Stimulated activated CD4-positive, alpha-beta T cell treated with anti-CD3 and anti-CD28 coated beads, Interleukin-15, amount 100 ng/mL, for 1 hour (primary cell): ENCODE measurements around the gene ZNF512B.
"Not testable (repeated sequence)": the region's sequence is repeated elsewhere in the genome, so short reads cannot be mapped to it uniquely, and the experiment has no call there.

Source experiments
- DNase-seq, 2 donors: peaks; one replicate each; pipeline ENCODE4 v3.0.0-alpha.2; 2020; ENCODE audit warnings: low read depth in 1 of 2, low spot score in 1 of 2

The ZNF512B gene

DNA sequence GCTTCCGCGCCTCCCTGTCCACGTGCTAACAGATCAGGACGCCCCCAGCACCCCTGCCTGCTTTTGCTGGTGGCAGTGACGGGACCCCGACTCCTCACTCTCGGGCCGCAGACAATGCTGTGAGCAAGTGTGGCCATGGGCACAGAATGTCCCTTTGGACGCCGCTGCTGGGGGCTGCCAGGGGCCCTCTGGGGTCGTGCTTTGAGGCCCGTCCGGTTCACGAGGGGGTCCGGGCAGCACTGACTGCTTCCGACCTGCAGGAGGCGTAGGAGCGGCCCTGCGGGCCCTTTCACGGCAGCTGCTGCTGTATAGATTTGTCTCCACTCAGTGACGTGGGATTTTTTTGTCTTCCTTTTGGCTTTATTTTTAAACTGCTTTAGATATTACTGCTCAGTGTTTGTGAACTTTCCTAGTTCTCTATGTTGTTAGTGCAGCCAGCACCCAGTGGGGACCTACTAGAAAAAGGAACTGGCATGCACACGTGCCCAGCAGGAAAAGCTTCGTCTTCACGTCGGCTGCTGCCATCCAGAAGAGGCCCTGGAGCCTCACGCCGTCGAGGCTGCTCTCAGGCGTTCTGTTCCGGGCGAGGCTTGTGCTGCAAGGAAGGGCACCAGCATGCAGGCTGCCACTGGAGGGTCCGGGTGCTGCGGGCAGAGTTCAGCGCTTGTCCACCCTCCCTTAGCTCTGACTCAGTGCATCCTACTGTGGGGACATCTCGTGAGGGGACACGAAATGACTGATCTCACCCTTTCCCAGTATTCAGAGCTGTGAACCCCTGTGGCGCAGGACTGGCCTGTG, 35.3 kb downstream of the ZNF512B start:
- no peak for DNase-seq

DNA sequence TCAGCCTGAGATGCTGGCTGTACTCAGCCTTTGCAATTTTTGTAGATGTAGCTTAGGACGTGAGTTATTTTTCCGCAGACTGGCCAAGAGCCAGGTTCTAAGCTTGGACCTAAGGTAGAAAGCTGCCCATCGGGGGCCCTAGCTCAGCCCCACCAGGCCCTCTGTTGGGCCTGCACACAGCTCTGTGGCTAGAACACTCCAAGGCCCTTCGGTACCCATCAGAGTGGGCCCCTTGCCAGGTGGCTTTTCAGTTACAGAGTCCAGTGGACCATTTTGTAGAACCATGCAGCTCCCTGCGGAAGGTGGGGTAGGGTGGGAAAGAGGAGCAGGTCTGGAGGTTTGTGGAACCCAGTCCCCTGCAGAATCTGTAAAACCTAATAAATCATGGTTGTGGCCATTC, 36.1 kb downstream of the ZNF512B start:
- DNase-seq, result no peak

DNA sequence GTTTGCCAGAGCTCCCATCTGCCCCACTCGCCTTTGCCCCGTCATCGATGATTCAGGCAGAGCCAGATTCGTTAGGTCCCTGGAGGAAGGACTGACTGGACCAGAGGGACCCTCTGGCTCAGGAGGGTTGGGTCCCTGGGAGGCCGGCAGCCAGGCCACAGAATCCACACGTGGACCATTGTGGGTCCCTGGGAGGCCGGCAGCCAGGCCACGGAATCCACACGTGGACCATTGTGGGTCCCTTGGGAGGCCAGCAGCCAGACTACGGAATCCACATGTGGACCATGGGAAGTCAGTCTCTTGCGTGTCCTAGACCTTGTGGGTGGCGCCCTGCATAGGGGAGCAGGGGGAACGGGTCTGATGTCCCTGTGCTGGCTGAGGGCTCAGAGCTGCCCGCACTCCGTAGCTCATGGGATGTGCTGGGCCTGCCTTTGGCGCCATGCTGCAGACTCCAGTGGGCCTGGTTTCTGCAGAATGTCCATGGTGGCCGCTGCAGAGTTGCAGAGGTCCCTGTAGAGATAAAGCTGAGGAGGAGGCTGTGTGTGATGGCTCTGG, 37.0 kb downstream of the ZNF512B start:
- DNase-seq, result no peak

DNA sequence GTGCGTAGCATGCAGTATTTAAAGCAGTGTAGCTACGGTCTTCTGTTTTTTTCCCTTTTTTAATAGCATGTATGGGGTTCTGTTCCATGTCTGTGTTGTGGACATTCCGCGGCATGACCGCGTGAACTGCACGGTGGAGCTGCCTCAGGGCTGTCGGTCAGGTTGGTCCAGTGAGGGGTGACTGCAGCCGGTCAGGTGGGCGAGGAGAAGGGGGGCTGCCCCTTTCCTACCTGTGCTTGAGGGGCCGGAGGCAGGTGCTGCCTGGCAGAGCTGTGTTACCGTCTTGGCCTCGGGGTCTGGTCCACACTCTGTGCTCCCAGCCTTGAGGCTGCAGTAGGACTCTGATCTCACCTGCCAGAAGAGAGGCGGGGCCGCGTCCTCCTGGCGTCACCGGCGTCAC, 38.0 kb downstream of the ZNF512B start:
- no peak for DNase-seq

DNA sequence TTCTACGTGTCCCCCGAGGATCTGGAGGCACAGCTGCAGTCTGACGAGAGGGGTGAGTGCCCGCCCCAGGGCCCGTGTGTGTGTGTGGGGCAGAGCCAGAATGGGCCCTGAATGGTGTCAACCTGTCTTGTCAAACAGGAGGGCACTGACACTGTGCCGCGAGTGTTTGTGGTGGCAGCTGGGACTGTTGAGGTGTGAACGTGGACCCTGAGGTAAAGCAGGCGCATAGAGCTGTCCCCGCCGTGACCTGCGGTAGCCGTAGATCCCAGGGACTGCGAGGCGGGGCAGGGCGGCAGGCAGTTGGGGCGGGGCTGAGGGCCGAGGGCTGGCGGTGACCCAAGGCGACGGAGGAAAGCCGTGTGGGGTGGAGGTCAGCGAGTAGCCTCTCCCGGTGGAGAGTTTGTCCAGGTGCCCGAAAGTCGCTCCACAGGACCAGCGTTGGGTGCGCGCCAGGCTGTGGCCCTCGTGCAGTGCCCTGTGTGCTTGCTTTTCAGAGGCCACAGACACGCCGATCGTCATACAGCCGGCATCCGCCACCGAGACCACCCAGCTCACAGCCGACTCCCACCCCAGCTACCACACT, 38.7 kb downstream of the ZNF512B start:
- no peak for DNase-seq

DNA sequence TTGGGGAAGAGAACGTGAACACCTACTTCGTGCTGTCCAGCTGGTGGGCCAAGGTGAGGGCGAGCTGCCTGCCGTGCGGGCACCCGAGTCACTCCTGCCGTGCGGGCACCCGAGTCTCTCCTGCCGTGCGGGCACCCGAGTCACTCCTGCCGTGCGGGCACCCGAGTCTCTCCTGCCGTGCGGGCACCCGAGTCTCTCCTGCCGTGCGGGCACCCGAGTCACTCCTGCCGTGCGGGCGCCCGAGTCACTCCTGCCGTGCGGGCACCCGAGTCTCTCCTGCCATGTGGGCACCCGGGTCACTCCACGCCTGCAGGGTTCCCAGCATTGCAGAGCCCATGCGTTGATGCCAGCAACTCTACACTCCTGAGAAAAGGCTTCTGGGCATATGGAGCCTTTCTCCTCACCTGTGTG, 40.3 kb downstream of the ZNF512B start:
- not testable (repeated sequence) for DNase-seq

DNA sequence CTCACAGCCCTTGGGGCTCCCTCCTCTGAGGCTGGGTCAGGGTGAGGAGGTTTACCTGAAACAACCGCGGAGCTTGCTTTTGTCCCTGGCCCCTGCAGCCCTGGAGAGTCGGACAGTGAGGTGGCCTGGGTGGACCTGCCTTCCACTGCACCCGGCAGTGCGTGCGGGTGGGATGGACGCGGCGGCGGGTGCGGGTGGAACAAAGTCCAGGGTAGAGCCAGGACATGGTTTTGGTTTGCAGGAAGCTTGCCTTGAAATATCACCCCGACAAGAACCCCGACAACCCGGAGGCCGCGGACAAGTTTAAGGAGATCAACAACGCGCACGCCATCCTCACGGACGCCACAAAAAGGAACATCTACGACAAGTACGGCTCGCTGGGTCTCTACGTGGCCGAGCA, 40.7 kb downstream of the ZNF512B start:
- no peak for DNase-seq

DNA sequence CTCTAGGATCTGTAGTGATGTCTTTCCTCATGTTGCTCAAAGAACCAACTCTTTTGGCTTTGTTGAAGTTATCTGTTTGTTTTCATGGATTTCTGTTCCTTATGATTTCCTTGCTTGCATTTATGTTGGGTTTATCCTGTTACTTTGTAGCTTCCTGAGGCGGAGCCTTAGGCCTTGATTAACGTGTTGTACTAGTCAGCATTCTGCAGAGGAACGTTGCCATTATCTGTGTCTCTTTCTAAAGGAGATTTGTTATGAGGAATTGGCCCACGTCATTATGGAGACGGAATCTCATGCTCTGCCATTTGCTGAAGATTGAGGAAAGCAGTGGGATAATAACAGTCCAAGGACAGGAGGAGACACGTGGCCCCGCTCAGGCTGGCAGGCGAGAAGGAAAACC, 43.4 kb downstream of the ZNF512B start:
- no peak for DNase-seq

DNA sequence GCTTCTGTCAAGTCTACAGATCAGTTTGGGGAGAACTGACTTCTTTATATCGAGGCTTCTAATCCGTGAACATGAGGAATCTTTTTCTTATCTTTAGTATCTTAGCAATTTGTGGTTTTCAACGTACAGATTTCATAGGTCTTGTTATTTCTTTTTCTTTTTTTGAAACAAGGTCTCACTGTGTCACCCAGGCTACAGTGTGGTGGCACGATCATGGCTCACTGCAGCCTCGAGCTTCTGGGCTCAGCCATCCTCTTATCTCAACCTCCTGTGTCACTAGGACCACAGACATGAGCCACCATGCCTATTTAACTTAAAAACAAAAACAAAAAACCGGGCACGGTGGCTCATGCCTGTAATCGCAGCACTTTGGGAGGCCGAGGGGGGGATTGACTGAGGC, 45.5 kb downstream of the ZNF512B start:
- no peak for DNase-seq

DNA sequence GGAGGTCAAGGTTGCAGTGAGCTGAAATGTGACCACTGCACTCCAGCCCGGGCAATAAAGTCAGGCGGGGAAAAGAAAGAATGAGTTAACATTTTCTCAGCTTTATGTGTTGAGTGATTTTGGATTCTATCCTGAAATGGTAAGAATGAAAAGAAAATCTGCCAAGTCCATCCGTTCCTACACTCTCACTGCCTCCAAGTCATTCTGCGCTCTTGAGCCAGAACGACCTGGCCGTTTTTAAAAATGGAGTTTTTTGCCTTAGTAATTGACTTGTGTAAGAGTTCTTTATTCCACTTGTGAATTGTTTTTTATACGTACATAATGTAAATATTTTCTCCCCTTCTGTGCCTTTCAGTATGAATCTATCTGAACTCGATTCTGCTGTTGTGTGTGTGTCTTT, 46.1 kb downstream of the ZNF512B start:
- DNase-seq, result no peak

DNA sequence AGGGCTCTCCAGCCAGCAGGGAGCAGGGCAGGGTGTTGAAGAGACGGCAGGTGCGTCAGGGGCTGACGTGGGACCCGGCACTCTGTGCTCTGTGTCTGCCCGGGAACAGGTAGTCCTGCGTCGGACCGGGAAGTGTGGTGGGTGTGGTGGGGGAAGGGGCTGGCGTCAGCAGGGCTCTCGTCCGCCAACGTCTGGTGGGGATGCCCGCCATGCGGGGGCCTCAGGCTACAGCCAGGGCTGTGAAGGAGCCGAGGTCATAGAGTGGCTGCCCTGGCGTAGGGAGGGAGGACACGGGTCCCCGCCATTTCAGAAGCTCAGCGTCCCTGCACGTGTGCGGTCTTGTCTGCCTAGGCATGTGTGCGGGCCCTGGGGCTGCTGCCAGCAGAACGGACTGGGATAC, 49.5 kb downstream of the ZNF512B start:
- DNase-seq, result no peak

DNA sequence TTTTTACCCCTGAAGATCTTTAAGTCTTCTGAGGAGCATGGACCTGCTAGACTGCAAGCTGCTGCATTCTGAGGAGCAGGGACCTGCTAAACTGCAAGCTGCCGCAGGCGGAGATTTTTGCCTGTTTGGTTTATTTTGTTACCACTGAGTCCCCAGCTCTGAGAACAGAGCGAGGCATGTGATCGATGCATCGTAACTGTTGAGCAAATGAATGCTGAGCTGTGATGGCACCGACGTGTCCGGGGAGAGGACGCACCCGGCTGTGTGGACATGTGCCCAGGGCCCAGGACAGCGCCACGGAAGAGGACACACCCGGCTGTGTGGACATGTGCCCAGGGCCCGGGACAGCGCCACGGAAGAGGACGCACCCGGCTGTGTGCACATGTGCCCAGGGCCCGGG, 50.6 kb downstream of the ZNF512B start:
- DNase-seq, result no peak

DNA sequence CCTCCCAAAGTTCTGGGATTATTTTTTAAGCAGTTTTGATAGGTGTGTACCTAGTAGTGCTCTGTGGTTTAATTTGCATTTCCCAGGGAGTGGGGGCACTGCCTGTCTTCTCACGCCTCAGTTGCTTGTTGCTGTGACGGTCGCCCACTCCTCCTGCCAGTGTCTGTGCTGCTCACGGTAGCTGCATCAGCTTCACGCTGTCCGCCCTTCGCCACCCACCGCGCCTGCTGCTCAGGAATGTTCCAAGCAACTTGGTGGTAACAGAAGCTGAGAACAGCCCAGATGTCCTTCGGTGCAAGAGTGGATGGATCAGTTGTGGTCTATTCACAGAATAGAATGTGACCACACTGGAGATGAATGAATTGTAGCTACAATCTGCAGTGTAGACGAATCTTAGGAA, 51.9 kb downstream of the ZNF512B start:
- no peak for DNase-seq

DNA sequence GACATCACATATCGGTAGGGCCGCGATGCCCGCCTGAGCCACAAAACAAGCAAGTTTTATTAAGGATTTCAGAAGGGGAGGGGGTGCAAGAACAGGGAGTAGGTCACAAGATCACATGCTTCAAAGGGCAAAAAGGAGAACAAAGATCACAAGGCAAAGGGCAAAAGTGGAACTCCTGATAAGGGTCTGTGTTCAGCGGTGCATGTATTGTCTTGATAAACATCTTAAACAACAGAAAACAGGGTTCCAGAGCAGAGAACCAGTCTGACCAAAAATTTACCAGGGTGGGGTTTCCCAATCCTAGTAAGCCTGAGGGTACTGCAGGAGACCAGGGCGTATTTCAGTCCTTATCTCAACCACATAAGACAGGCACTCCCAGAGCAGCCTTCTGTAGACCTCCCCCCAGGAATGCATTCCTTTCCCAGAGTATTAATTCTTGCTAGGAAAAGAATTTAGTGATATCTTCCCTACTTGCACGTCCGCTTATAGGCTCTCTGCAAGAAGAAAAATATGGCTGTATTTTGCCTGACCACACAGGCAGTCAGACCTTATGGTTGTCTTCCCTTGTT, 53.3 kb downstream of the ZNF512B start:
- DNase-seq, result not testable (repeated sequence)

DNA sequence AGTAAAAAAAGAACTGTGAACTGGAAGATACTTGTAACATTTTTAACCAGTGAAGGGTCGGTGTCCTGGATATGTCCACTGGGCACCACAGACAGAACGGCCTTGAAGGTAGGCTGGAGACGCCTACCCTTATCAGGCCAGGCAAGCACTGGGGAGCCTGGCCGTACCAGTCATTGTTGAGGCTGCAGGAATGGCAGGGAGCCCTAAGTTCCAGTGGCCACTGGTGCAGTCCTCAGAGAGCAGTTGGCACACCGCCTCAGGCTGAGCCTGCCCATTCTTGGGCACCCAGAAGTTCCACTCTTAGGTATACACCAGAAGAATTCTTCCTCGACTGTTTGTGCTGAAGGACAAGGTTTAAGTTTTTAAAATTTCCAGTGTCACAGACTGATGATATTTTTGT, 54.3 kb downstream of the ZNF512B start:
- no peak for DNase-seq

DNA sequence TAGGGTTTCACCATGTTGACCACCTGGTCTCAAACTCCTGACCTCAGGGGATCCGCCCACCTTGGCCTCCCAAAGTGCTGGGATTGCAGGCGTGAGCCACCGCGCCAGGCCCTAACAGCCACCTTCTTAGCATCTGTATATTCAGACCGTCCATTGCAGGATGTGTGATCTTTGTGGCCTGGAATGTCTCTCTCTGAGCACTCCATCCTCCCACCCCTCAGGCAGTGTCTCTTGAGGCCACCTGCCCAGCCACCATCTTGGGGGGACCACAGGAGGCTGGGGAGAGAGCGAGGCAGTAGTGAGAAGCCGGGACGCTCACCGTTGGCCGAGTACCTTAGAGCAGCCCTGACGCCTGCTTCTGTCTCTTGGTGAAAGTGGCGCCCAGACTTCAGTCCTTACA, 56.0 kb downstream of the ZNF512B start:
- DNase-seq, result no peak

DNA sequence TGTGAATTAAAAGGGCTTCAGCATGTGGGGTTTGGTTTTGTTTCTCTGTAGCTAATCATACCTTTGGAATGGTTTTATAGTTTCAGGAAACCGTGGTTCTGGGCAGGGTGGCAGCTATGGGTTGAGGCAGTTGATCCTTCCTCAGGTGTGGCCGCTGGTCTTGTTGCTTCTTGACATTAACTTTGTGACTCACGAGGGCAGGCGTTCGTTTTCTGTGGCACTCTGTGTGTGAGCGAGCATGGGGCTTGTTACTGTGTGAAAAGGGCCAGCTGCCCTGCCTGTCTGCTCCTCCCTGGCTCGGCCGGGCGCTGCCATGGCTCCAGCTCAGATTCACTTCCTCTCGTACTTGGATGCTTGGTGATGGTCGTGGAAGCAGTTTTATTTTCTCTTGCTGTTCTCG, 58.6 kb downstream of the ZNF512B start:
- no peak for DNase-seq

DNA sequence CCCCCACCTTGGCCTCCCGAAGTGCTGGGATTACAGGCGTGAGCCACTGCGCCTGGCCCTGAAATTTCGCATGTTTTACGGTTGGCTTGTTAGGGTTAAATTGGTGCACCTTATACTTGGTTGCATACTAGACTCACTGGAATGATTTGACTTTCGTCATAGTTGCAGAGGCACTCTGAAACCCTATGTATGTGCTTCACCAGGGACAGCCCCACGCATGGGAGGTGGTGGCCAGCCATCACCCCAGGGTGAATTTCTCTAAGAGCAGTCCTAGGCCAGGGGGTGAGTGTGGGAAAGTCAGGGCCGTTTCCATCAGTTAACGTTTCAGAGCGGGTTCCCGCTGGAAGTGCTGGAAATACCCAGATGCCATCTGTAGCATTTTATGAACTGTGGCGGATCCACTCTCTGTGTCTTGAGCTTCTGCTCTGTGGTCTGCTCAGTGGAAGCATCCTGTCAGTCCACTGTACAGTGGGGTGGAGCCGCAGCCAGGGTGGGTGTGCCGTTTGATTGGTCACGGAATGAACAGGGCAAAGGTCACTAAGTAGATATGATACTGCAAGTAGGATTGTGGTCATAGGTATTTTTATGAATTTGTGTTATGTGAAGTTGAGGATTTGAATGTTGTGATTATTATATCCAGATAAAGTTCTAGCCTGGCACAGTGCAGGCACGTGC, 61.6 kb downstream of the ZNF512B start:
- DNase-seq, result no peak
